Gastrocnemius medialis (tissue), 4 donors: ENCODE results near the gene SLC15A4.

Experiments used
- POLR2A ChIP-seq, 2 donors: fragments of 450-650 bp; IDR thresholded peaks; one replicate each; pipeline ENCODE4 v1.6.1; 2017; ENCODE audit warnings: antibody characterized with exemption in 2 of 2, mild to moderate bottlenecking in 2 of 2, moderate library complexity in 2 of 2
- TF ChIP-seq, protein P1 (sequence below), 5 experiments: fragments of 450-650 bp in 3 of 5; fragments of 200-600 bp in 2 of 5; sonication (generic) in 2 of 5; IDR thresholded peaks in 4 of 5; conservative IDR thresholded peaks in 1 of 5; 1 replicate in 4 of 5; 2 replicates in 1 of 5; pipeline ENCODE4 v1.5.1; 2016 to 2019; ENCODE audit warnings: antibody characterized with exemption in 5 of 5, mild to moderate bottlenecking in 3 of 5, moderate library complexity in 3 of 5

DNA sequence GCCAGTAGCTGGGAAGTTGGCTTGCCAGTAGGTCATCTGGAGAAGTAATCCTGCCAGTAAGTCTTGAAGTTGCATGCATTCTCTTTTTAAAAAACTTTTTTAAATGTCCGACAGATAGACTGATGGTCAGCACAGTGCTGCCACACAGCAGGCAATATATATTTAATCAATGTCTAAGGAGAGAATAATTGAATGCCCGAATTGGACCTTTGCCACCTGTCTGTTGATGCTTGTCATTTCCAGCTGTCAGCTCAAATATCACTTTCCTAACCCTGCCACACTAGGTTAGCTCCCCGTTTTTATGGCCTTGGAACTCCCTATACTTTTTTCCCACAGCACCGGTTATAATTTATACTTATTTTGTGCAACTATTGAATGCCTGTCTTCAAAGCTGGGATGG is 2.1 kb upstream of the SLC15A4 start:
- TF ChIP-seq, protein P1, sequence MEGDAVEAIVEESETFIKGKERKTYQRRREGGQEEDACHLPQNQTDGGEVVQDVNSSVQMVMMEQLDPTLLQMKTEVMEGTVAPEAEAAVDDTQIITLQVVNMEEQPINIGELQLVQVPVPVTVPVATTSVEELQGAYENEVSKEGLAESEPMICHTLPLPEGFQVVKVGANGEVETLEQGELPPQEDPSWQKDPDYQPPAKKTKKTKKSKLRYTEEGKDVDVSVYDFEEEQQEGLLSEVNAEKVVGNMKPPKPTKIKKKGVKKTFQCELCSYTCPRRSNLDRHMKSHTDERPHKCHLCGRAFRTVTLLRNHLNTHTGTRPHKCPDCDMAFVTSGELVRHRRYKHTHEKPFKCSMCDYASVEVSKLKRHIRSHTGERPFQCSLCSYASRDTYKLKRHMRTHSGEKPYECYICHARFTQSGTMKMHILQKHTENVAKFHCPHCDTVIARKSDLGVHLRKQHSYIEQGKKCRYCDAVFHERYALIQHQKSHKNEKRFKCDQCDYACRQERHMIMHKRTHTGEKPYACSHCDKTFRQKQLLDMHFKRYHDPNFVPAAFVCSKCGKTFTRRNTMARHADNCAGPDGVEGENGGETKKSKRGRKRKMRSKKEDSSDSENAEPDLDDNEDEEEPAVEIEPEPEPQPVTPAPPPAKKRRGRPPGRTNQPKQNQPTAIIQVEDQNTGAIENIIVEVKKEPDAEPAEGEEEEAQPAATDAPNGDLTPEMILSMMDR (IDR thresholded peaks at IDR 0.05 in 4 of 5, conservative IDR thresholded peaks at IDR 0.05 in 1 of 5) = no peak
- no peak for TF ChIP-seq POLR2A (IDR thresholded peaks at IDR 0.05)
